ENCODE data around the gene FBXW2. TPM values are rescaled to one million over a fixed set of nuclear protein-coding genes. Genes with fewer than 3 reads are reported as not detected.

The FBXW2 gene
- total and polyA plus RNA-seq, 2 donors (not counting 3 experiments of a cell fraction or from before 2014, with no cell fraction given): 32.5 to 70.2 TPM

DNA sequence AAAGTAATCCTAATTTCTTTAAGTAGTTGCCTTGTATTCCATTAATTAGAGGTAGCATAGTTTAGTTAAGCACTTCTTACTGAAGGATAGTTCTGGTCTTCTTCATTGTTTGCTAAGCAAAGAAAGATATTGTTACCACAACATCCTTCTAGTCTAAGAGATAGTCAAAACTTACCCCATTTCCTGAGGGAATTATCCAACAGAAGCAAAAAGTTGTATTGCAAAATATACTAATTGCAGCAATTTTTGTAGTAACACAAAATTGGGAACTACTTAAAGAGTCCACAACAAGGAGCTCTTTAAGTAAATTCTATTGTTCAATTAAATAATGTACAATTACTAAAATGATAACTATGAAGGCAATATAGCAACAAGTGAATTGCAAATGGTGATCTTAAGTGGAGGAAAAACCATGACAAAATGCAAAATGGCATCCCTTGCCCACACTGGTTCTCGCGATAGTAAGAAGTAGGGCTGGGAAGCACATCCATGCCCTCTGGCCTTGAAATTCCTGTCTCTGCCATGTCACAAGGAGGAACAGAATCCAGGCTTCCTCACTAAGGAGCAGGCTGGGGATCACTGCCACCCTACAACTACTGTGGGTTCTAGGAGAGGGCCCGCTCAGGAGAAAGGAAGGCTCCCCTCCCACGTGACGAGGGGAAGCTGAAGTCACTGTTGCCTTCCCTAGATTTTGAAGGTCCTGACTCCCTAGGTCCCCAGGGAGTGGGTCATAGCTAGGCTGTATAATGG is 55.6 kb downstream of the FBXW2 start:
- no peak overlapping the region for H3K27ac ChIP-seq (ENCODE audit: insufficient read depth, low read depth, low read length)
- dilution Hi-C loops (cut with MboI; ENCODE audit: extremely low pct_ligation_motif_present, low sequenced_read_pairs): no loop called here
- ChIA-PET CTCF (no interaction called here), POLR2A (no interaction called here)
- H3K4me3 ChIP-seq (replicated peaks in 1 of 3; ENCODE audit: insufficient read depth in 1 of 3, low read depth in 1 of 3, low read length in 3 of 3): no peak overlapping the region
- BruUV-seq (replicated peaks): no TSS peak
- H2AFZ ChIP-seq (ENCODE audit: low read depth, low read length): no peak overlapping the region
- H3K27me3 ChIP-seq (ENCODE audit: control insufficient read depth in 2 of 2, insufficient read depth in 2 of 2, low read length in 2 of 2): no peaks in the 10 kb centered on the region
- no peak for TF ChIP-seq EZH2 (IDR thresholded peaks at IDR 0.05; ENCODE audit: borderline replicate concordance, low read depth, low read length, severe bottlenecking)
- no peak for TF ChIP-seq POLR2A (IDR thresholded peaks at IDR 0.05; ENCODE audit: low read depth, low read length)
- TF ChIP-seq MYC (IDR thresholded peaks at IDR 0.05; ENCODE audit: low read depth, low read length): no peak
- TF ChIP-seq, protein P1, sequence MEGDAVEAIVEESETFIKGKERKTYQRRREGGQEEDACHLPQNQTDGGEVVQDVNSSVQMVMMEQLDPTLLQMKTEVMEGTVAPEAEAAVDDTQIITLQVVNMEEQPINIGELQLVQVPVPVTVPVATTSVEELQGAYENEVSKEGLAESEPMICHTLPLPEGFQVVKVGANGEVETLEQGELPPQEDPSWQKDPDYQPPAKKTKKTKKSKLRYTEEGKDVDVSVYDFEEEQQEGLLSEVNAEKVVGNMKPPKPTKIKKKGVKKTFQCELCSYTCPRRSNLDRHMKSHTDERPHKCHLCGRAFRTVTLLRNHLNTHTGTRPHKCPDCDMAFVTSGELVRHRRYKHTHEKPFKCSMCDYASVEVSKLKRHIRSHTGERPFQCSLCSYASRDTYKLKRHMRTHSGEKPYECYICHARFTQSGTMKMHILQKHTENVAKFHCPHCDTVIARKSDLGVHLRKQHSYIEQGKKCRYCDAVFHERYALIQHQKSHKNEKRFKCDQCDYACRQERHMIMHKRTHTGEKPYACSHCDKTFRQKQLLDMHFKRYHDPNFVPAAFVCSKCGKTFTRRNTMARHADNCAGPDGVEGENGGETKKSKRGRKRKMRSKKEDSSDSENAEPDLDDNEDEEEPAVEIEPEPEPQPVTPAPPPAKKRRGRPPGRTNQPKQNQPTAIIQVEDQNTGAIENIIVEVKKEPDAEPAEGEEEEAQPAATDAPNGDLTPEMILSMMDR (IDR thresholded peaks at IDR 0.05; ENCODE audit: extremely low read depth in 1 of 2, insufficient read depth in 1 of 2, low read depth in 1 of 2, low read length in 2 of 2): no peak
- TF ChIP-seq FOS (IDR thresholded peaks at IDR 0.05; ENCODE audit: borderline replicate concordance, insufficient read depth, low read length): no peak
- TF ChIP-seq GATA2 (IDR thresholded peaks at IDR 0.05; ENCODE audit: insufficient read depth, insufficient read length, low read depth, low read length): no peak
- no peak for TF ChIP-seq JUN (IDR thresholded peaks at IDR 0.05; ENCODE audit: borderline replicate concordance, insufficient read depth, insufficient read length, low read depth)
- TF ChIP-seq, protein P2, sequence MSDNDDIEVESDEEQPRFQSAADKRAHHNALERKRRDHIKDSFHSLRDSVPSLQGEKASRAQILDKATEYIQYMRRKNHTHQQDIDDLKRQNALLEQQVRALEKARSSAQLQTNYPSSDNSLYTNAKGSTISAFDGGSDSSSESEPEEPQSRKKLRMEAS (IDR thresholded peaks at IDR 0.05; ENCODE audit: insufficient read depth, insufficient read length): no peak
- TF ChIP-seq POLR2AphosphoS5 (IDR thresholded peaks at IDR 0.05; ENCODE audit: insufficient read depth, low read depth, low read length): no peak
- H3K9me1 ChIP-seq (replicated peaks; ENCODE audit: control insufficient read depth, extremely low read depth, insufficient read depth, low read length): no peaks in the 10 kb centered on the region
- no peaks in the 10 kb centered on the region for H3K36me3 ChIP-seq (ENCODE audit: control insufficient read depth in 2 of 2, extremely low read depth in 1 of 2, insufficient read depth in 2 of 2, low read length in 2 of 2)
- DNase-seq (ENCODE audit: low read depth, low spot score) (no peak), FAIRE-seq (no peak)
- no peak overlapping the region for H3K4me2 ChIP-seq (ENCODE audit: insufficient read depth, low read length)
- no peaks in the 10 kb centered on the region for H4K20me1 ChIP-seq (replicated peaks; ENCODE audit: control insufficient read depth, extremely low read depth, insufficient read depth, low read length)
- no peaks in the 10 kb centered on the region for H3K9me3 ChIP-seq (replicated peaks; ENCODE audit: control insufficient read depth, insufficient read depth, low read length)
- H3K79me2 ChIP-seq (ENCODE audit: control insufficient read depth, insufficient read depth, low read length): no peaks in the 10 kb centered on the region
- H3K9ac ChIP-seq (replicated peaks; ENCODE audit: extremely low read depth, insufficient read depth, low read length): no peak overlapping the region
- intact Hi-C loops (cut with micrococcal nuclease): no loop called here
- H3K4me1 ChIP-seq (ENCODE audit: control insufficient read depth, extremely low read depth, insufficient read depth, low read length): peaks cover 18% of the 10 kb centered on the region
